Spleen (tissue), 11 donors: ENCODE data around the gene ERGIC1. TPM values are rescaled to one million over a fixed set of nuclear protein-coding genes. Genes with fewer than 3 reads are reported as not detected.
A peak's percentile ranks its signal among the peaks of the same experiment; 100 is the strongest.
"Not testable (repeated sequence)": the region's sequence is repeated elsewhere in the genome, so short reads cannot be mapped to it uniquely, and the experiment has no call there.

Source experiments
- DNase-seq: peaks from one replicate; pipeline ENCODE4 v3.0.0-alpha.2; 2020
- H3K27ac ChIP-seq, 8 donors: fragments of 200-600 bp; sonication (generic) in 7 of 8; 1 replicate in 4 of 8; 2 replicates in 4 of 8; pipeline versions ENCODE4 v1.5.0 to v1.8.0; 2016 to 2021; ENCODE audit warnings: inconsistent platforms in 4 of 8, mild to moderate bottlenecking in 4 of 8, moderate library complexity in 1 of 8
- H3K27me3 ChIP-seq, 7 donors: fragments of 200-600 bp; sonication (generic) in 6 of 7; replicated peaks in 1 of 7; 1 replicate in 4 of 7; 2 replicates in 3 of 7; pipeline versions ENCODE4 v1.5.0 to v1.8.0; 2016 to 2021; ENCODE audit warnings: inconsistent platforms in 3 of 7, mild to moderate bottlenecking in 1 of 7
- H3K36me3 ChIP-seq, 6 donors: fragments of 200-600 bp; sonication (generic) in 5 of 6; 1 replicate in 4 of 6; 2 replicates in 2 of 6; pipeline versions ENCODE4 v1.5.0 to v1.8.0; 2016 to 2021; ENCODE audit warnings: inconsistent platforms in 2 of 6
- H3K4me1 ChIP-seq, 6 donors: fragments of 200-600 bp; sonication (generic) in 5 of 6; 1 replicate in 3 of 6; 2 replicates in 3 of 6; pipeline versions ENCODE4 v1.5.0 to v1.8.0; 2016 to 2021; ENCODE audit warnings: inconsistent platforms in 3 of 6
- H3K4me3 ChIP-seq, 8 donors: fragments of 200-600 bp; sonication (generic) in 7 of 8; 1 replicate in 4 of 8; 2 replicates in 4 of 8; pipeline versions ENCODE4 v1.5.0 to v1.8.0; 2016 to 2021; ENCODE audit warnings: inconsistent platforms in 4 of 8, mild to moderate bottlenecking in 4 of 8, moderate library complexity in 2 of 8
- H3K9me3 ChIP-seq, 8 donors: fragments of 200-600 bp; sonication (generic) in 7 of 8; 1 replicate in 4 of 8; 2 replicates in 4 of 8; pipeline versions ENCODE4 v1.5.0 to v1.8.0; 2016 to 2021; ENCODE audit warnings: inconsistent platforms in 4 of 8
- POLR2A ChIP-seq, 3 donors: fragments of 450-650 bp; IDR thresholded peaks; one replicate each; pipeline ENCODE4 v1.5.1; 2017; ENCODE audit warnings: antibody characterized with exemption in 3 of 3, mild to moderate bottlenecking in 1 of 3
- POLR2AphosphoS5 ChIP-seq, 3 donors: sonication (generic); formaldehyde crosslinking; IDR thresholded peaks; one replicate each; pipeline ENCODE4 v1.5.1; 2017; ENCODE audit warnings: antibody characterized with exemption in 3 of 3
- WGBS, 5 donors: extraction: QIAGEN DNeasy Blood & Tissue Kit in 3 of 5; methylation state at CpG; one replicate each; pipeline versions ENCODE4 v1.1.5 to v1.1.7; 2013 to 2018; 5-methylcytosine and 5-hydroxymethylcytosine counted together
- intact Hi-C: fragments of 100-400 bp; cut with DNase I; formaldehyde crosslinking; loops from one replicate; pipeline ENCODE4 v1.15.0; 2023; ENCODE audit warnings: low total_unique reads
- polyA plus RNA-seq, 3 donors: library from polyadenylated mRNA; stranded (reverse); fragments of 200-250 nt; gene quantifications; one replicate each; pipeline ENCODE4 v1.2.1, GENCODE V29; 2013
- total RNA-seq, 7 donors: library from RNA; depleted of rRNA in 3 of 7; stranded (reverse); fragments of >200 nt in 3 of 7; fragmentation: NEBNext Ultra II Directional in 4 of 7; extraction: Animal tissue kit (Norgen Biotek cat#: 25700) in 4 of 7; gene quantifications; one replicate each; pipeline versions ENCODE4 v1.1.0 to v1.2.1, GENCODE V29; 2016 to 2021
- TF ChIP-seq, protein P1 (sequence below), 11 experiments: fragments of 200-600 bp in 7 of 11; fragments of 450-650 bp in 4 of 11; sonication (generic) in 4 of 11; IDR thresholded peaks in 8 of 11; conservative IDR thresholded peaks in 3 of 11; 1 replicate in 7 of 11; 2 replicates in 4 of 11; pipeline versions ENCODE4 v1.4.0 to v1.8.0; 2016 to 2021; ENCODE audit warnings: antibody characterized with exemption in 11 of 11, inconsistent platforms in 4 of 11, mild to moderate bottlenecking in 1 of 11
- donor health status: healthy with polysubstance abuse.
- donor health status: DM: no; HTN: no; CAD: no; lungs with moderate emphysema.
- donor health status: DM: no; HTN: no; CAD: no.
- donor health status: Bipolar disorder and iron deficiency.
- donor health status: healthy.
- donor health status: DM: no; HTN: no; CAD: no.
- donor health status: DM: yes; HTN: yes; CAD: no.

ERGIC1 gene
- total and polyA plus RNA-seq, 10 donors, result 36.9 to 166 (median 125) TPM

- H3K4me3 ChIP-seq, result peak overlapping the region in 4 of 8 donors; percentile 4 to 64 (median 29)
- H3K4me1 ChIP-seq, result peaks cover 4 to 32% (median 14%) of the 10 kb centered on the region in 6 donors
- DNase-seq, result no peak
- TF ChIP-seq POLR2A (IDR thresholded peaks at IDR 0.05) (no peak), POLR2AphosphoS5 (IDR thresholded peaks at IDR 0.05) (no peak)
- TF ChIP-seq, protein P1, sequence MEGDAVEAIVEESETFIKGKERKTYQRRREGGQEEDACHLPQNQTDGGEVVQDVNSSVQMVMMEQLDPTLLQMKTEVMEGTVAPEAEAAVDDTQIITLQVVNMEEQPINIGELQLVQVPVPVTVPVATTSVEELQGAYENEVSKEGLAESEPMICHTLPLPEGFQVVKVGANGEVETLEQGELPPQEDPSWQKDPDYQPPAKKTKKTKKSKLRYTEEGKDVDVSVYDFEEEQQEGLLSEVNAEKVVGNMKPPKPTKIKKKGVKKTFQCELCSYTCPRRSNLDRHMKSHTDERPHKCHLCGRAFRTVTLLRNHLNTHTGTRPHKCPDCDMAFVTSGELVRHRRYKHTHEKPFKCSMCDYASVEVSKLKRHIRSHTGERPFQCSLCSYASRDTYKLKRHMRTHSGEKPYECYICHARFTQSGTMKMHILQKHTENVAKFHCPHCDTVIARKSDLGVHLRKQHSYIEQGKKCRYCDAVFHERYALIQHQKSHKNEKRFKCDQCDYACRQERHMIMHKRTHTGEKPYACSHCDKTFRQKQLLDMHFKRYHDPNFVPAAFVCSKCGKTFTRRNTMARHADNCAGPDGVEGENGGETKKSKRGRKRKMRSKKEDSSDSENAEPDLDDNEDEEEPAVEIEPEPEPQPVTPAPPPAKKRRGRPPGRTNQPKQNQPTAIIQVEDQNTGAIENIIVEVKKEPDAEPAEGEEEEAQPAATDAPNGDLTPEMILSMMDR (IDR thresholded peaks at IDR 0.05 in 8 of 11, conservative IDR thresholded peaks at IDR 0.05 in 3 of 11), result no peak
- no peaks in the 10 kb centered on the region for H3K27me3 ChIP-seq
- peak overlapping the region; percentile 82 to 96 (median 93) for H3K27ac ChIP-seq
- intact Hi-C loops, result no loop called here
- no peaks in the 10 kb centered on the region for H3K36me3 ChIP-seq
- peaks cover 0 to 7% (median 0%) of the 10 kb centered on the region in 8 donors for H3K9me3 ChIP-seq
- WGBS, 5 donors, result 61 to 86% (median 75%) methylated on average over 11 of the region's 11 CpGs
Measured at GRCh38 chr5:172807766-172808311, 26.2 kb upstream of the ERGIC1 start.

- WGBS, 5 donors, result 94 to 100% (median 100%) methylated on average over 2 of the region's 2 CpGs
- Histone ChIP-seq H3K27me3 (no peaks in the 10 kb centered on the region), H3K27ac (no peak overlapping the region), H3K4me3 (no peak overlapping the region), H3K36me3 (no peaks in the 10 kb centered on the region), H3K4me1 (peaks cover 4 to 32% (median 14%) of the 10 kb centered on the region in 6 donors), H3K9me3 (peaks cover 0 to 7% (median 0%) of the 10 kb centered on the region in 8 donors)
- intact Hi-C loops, result no loop called here
- TF ChIP-seq POLR2AphosphoS5 (IDR thresholded peaks at IDR 0.05), result no peak
- TF ChIP-seq, protein P1 (IDR thresholded peaks at IDR 0.05 in 8 of 11, conservative IDR thresholded peaks at IDR 0.05 in 3 of 11), result no peak
- no peak for TF ChIP-seq POLR2A (IDR thresholded peaks at IDR 0.05)
- no peak for DNase-seq
Measured at GRCh38 chr5:172809774-172810173, 24.3 kb upstream of the ERGIC1 start.

- H3K27ac ChIP-seq, H3K4me3 ChIP-seq, H3K36me3 ChIP-seq, intact Hi-C loops, H3K27me3 ChIP-seq, DNase-seq, H3K9me3 ChIP-seq: not testable (repeated sequence)
- peaks cover 4 to 28% (median 12%) of the 10 kb centered on the region in 6 donors for H3K4me1 ChIP-seq
- 94 to 100% (median 98%) methylated on average over 4 of the region's 4 CpGs for WGBS, 5 donors
Measured at GRCh38 chr5:172810996-172811395, 23.1 kb upstream of the ERGIC1 start.

DNA sequence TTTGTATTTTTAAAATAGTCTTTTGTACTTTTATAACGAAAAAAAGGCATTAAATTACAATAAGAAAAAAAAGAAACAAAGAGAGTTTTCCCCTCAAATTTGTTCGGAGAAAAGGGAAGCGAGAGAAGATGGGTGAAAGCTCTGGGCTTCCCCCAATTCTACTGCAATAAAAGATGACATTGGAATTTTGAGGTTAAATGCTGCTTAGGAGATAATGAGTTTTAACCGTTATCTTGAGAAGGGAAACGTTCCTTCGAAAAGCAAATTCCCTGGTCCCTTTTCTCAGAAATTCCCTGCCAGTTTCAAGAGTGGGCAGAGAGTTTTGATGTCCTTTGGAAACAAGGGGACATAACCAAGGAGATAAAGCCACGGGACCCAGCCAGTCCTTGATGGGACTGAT, 18.4 kb upstream of the ERGIC1 start:
- intact Hi-C loops, result no loop called here
- no peak overlapping the region for H3K4me3 ChIP-seq
- no peaks in the 10 kb centered on the region for H3K36me3 ChIP-seq
- no peaks in the 10 kb centered on the region for H3K27me3 ChIP-seq
- peaks cover 0 to 41% (median 7%) of the 10 kb centered on the region in 6 donors for H3K4me1 ChIP-seq
- H3K9me3 ChIP-seq, result no peaks in the 10 kb centered on the region
- no peak for DNase-seq
- TF ChIP-seq, protein P1 (IDR thresholded peaks at IDR 0.05 in 8 of 11, conservative IDR thresholded peaks at IDR 0.05 in 3 of 11), result no peak
- no peak for TF ChIP-seq POLR2AphosphoS5 (IDR thresholded peaks at IDR 0.05)
- no peak for TF ChIP-seq POLR2A (IDR thresholded peaks at IDR 0.05)
- 61 to 76% (median 72%) methylated on average over 7 of the region's 7 CpGs for WGBS, 5 donors
- H3K27ac ChIP-seq, result no peak overlapping the region
